GM18858 (cell line): ENCODE data around the gene OPRM1.

Source experiments
- ATAC-seq: cut with Tn5 transposase; IDR thresholded peaks from one replicate; pipeline ENCODE4 v1.9.1; 2021; ENCODE audit not compliant: unreplicated experiment

Gene OPRM1

GRCh38 chr6:154268486-154268885, 229.4 kb downstream of the OPRM1 start:
- no peak for ATAC-seq

- ATAC-seq = no peak
Observed at GRCh38 chr6:154274168-154274567, 235.1 kb downstream of the OPRM1 start.

DNA sequence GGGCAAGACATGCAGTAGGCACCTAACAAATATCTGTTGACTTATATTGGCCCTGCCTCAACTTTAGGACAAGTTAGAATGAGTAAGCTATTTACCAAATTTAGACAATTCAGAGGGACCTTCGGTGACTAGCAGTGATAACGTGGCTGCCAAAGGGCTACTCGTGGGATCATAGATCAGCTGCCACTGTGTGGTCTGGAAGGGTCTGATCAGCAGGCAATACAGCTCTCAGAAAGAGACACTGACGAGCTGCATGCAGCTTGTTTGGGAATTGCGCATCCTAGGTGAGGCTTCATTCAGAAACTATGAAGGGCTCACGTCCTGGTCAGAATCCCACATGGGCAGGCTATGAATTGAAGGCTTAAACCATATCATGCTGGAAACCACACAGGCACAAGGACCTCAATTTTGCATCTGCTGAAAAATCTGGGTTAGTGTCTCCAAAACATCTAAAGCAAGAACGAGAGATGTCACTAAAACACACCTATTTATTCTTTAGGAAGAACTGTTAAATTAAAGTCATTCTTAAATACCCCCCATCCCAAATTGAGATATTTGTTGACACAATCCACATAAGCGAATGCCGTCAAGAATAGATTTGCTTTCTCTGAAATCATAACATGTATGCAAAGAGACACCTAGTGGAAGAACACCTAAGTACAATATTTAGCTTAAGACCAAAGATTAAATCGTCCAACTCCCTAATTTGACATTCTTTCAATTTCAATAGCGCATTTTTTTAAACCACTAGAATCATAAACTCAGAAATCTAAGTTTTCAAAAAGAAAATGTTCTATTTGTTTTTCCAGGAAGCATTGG, 238.0 kb downstream of the OPRM1 start:
- no peak for ATAC-seq

GRCh38 chr6:154277629-154278017, 238.6 kb downstream of the OPRM1 start:
- ATAC-seq = no peak

DNA sequence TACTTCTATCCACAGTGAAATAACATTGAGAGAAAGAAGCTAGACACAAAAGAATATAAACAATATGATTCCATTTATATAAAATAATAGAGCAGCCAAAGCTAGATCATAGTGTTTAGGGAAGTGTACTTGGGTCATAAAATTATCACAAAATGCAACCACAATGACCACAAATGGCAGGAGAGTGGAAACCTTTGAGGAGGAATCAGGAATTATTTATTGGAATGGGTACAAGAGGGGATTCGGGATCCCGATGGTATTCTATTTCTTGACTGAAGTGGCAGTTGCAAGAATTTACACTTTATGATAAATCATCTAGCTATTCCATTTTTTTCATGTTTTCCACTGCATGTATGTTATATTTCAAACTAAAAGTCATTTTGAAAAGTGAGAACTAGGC, 241.5 kb downstream of the OPRM1 start:
- no peak for ATAC-seq

GRCh38 chr6:154284313-154284853, 245.3 kb downstream of the OPRM1 start:
- no peak for ATAC-seq

DNA sequence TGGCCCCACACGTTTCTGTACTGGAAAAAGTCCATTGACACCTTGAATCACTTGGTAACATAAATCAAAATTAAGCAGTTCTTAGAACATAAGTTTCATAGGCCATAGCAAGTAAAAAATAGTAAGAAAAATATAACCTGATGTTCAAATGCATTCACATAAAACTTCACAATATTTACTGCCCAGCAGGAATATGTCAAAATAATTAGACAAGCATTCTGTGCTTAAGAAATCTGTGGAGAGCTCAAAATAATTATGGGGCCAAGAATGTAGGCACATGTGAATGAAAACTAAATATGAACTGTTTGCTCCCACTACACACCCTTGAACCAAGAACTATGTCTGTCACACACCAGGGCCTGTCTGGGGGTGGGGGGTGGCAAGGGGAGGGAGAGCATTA, 246.8 kb downstream of the OPRM1 start:
- ATAC-seq = no peak

DNA sequence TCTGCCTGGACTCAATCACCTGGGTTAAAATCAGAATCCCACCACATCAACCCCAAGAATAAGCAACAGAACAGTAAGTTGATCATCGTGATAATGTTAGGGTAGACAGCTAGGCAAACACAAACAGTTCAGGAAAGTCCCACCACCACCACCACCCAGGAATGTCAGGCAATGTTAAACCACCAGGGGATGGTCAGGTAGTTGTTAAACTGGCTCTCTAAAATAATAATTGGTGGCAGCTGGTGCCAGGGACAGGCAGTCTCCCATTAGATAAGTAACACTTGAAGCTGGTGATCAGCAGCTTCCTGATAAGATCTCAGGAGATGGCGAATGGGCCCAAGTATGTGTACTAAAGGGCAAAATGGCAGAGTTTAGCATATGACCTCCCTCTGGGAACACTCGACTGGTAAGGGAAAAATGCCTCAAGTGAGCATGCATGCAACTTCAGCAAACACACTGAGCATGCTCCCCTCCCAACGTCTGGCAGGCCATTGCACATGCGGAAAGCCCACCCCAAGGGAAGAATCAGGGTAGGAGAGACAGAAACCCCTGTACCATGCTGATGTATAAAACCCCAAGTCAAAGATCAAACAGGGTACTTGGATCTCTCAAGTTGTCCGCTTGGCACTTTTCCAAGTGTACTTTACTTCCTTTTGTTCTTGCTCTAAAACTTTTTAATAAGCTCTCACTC, 250.9 kb downstream of the OPRM1 start:
- ATAC-seq = no peak

DNA sequence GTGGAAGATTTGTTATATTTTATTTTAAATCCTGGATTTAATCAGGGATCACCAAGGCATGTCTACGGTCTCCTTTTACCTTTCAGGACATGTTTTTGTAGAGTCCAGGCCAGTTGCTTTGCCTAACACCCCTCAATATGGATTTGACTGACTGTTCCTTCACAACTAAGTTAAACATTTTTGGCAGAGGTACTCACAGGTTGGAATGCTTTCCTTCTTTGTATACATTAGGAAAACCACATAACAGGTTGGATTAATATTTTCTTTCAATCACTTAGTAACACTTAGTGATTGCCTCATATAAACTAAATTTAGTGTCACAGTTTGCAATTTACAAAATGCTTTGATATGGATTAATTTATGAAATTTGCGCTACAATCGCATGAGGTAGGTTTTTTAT, 253.0 kb downstream of the OPRM1 start:
- no peak for ATAC-seq

DNA sequence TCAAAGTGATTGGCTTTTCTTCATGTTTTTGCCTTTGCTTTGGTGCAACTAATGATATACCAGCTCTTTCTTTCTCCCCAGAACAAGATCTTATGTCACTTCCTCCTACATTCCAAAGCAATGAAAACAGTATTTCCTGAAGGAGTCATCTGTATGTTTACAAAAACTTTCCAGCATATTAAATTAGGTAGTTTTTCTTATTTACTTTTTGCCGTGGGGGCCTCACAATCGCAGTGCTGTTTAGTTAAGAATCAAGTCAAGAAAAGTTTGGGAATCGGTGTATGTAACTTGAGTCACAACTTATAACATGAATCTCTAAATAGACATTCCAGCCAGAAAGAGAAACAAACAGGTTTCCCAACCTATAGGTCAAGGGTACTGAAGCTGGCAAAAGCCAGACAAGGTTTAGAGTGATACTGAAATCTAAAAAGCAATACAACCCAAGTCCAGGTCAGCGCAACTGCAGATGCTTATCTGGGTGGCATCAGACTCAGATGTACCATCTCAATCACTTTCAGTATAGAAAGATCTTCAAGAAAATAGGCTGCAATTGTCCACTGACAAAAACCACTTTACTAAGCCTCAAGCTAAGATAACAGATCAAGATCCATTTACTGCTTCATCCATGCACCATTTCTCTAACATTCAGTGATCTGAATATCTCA, 253.9 kb downstream of the OPRM1 start:
- no peak for ATAC-seq

GRCh38 chr6:154295733-154296132, 256.7 kb downstream of the OPRM1 start:
- ATAC-seq = no peak
